Neural progenitor cell (in vitro differentiated cells): Measurements from ENCODE around the gene TNS3.

Experiments used
- CTCF ChIP-seq: fragments of 200-600 bp; sonication (generic); IDR thresholded peaks from 2 replicates; pipeline ENCODE4 v1.5.1; 2017; ENCODE audit warnings: antibody characterized with exemption, mild to moderate bottlenecking
- EZH2 ChIP-seq: fragments of 200-600 bp; sonication (generic); IDR thresholded peaks from 2 replicates; pipeline ENCODE4 v1.6.1; 2017; ENCODE audit warnings: antibody characterized with exemption, mild to moderate bottlenecking, moderate library complexity
- EZH2phosphoT487 ChIP-seq: fragments of 200-600 bp; sonication (generic); IDR thresholded peaks from 2 replicates; pipeline ENCODE4 v1.6.1; 2017; ENCODE audit warnings: antibody characterized with exemption

- TF ChIP-seq CTCF (no peak), EZH2 (no peak), EZH2phosphoT487 (no peak)
Measured at GRCh38 chr7:47498229-47499056, 83.5 kb downstream of the TNS3 start.
